Measurements from ENCODE around the gene TMEM63A.

Gene TMEM63A

DNA sequence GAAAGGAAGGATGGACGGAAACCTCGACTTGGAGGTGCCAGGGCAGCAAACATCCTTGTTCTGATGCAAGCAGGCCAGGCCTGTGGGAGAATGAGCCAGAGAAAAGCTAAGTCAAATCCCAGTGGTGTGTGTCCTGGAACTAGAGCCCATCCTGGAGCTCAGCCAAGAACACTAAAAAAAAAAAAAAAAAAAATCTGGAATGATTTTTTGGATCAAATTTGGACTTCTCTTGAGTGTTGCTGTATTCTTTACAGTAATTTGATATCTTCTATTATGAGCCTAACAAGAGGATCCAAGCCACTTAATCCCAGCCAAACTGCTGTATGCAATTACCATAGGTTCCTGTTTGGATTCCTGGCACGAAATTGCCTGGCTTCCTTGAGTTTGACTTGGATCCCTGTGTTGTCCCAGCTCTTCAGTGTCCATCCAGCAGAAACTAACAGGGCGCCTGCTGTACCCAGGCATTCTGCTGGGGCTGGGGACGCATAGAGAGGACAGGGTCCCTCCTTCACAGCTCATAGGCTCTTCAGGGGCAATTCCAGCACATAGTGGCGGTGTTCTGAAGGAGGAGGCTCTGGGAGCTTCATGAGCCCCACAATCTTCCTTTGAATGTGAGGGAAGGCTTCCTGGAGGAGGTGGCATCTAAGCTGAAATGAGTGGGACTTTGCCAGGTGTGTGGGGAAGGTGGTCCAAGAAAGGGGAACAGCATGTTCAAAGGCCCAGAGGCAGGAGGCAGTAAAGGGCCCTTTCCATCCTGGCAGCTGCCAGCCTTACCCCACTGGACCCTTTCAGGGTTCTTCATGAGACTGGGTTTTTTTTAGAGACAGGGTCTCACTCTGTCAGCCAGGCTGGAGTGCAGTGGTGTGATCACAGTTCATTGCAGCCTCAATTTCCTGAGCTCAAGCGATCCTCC is 47.5 kb downstream of the TMEM63A start:
- H3K27ac ChIP-seq (ENCODE audit: low read depth, low read length), result no peak overlapping the region
- H2AK5ac ChIP-seq (ENCODE audit: low read length), result no peak overlapping the region

DNA sequence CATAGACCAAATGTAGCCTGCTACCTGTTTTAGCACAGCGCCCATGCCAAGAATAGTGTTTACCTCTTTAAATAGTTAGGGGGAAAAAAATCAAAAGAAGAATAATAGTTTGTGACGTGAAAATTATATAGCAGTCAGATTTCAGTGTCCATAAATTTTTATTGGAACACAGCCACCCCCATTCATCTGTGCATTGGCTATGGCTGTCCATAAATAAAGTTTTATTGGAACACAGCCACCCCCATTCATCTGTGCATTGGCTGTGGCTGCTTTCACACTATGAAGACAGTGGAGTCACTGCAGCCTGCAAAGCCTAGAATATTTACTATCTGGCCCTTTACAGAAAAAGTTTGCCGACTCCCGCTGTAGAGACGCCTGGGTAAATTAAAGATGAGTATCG is 51.3 kb downstream of the TMEM63A start:
- no peaks in the 10 kb centered on the region for H3K27me3 ChIP-seq (ENCODE audit: insufficient read depth, low read length, poor library complexity)
- H2BK5ac ChIP-seq (ENCODE audit: low read length), result no peak overlapping the region
- no peak overlapping the region for H2BK15ac ChIP-seq (replicated peaks; ENCODE audit: low read depth)
- H2AK5ac ChIP-seq (ENCODE audit: low read length), result no peak overlapping the region
- no peak overlapping the region for H4K5ac ChIP-seq (ENCODE audit: low read length)
- no peak for DNase-seq
- no peak overlapping the region for H3K56ac ChIP-seq (ENCODE audit: low read length)
- no peak overlapping the region for H2BK120ac ChIP-seq (ENCODE audit: low read depth, low read length)
- H4K8ac ChIP-seq (ENCODE audit: low read depth, low read length), result no peak overlapping the region
- no peak overlapping the region for H3K18ac ChIP-seq (ENCODE audit: low read length)
- H3K4me2 ChIP-seq (ENCODE audit: low read length), result no peak overlapping the region
- H3K27ac ChIP-seq (ENCODE audit: low read depth, low read length), result no peak overlapping the region
- no peak overlapping the region for H3K9ac ChIP-seq (ENCODE audit: low read length)
- H3K4me3 ChIP-seq (ENCODE audit: low read length), result no peak overlapping the region
- H3K79me1 ChIP-seq (ENCODE audit: low read length), result peaks cover 5% of the 10 kb centered on the region
- H3K4ac ChIP-seq (ENCODE audit: low read depth, low read length), result no peak overlapping the region
- peaks cover 4% of the 10 kb centered on the region for H3K36me3 ChIP-seq (ENCODE audit: control insufficient read depth, insufficient read depth, low read length)
- peaks cover 1% of the 10 kb centered on the region for H3K4me1 ChIP-seq (ENCODE audit: control insufficient read depth, low read depth, low read length)
- peaks cover 6% of the 10 kb centered on the region for H3K79me2 ChIP-seq (ENCODE audit: control insufficient read depth, insufficient read depth, low read length)
- H3K23ac ChIP-seq (ENCODE audit: low read length), result no peak overlapping the region
- WGBS (ENCODE audit: extremely low coverage, insufficient coverage, low lambda C conversion rate), result no CpG with 5 or more reads among the region's 6 CpGs

More for the DNA sequence above, 47.5 kb downstream of the TMEM63A start:
- H3K4me3 ChIP-seq (ENCODE audit: low read length), result no peak overlapping the region
- no peak overlapping the region for H2BK15ac ChIP-seq (replicated peaks; ENCODE audit: low read depth)
- no CpG with 5 or more reads among the region's 7 CpGs for WGBS (ENCODE audit: extremely low coverage, insufficient coverage, low lambda C conversion rate)
- no peaks in the 10 kb centered on the region for H3K79me2 ChIP-seq (ENCODE audit: control insufficient read depth, insufficient read depth, low read length)
- H3K56ac ChIP-seq (ENCODE audit: low read length), result no peak overlapping the region
- peaks cover 9% of the 10 kb centered on the region for H3K36me3 ChIP-seq (ENCODE audit: control insufficient read depth, insufficient read depth, low read length)
- H3K4ac ChIP-seq (ENCODE audit: low read depth, low read length), result no peak overlapping the region
- H4K8ac ChIP-seq (ENCODE audit: low read depth, low read length), result no peak overlapping the region
- H3K23ac ChIP-seq (ENCODE audit: low read length), result no peak overlapping the region
- H4K5ac ChIP-seq (ENCODE audit: low read length), result no peak overlapping the region
- H3K4me2 ChIP-seq (ENCODE audit: low read length), result no peak overlapping the region
- H3K4me1 ChIP-seq (ENCODE audit: control insufficient read depth, low read depth, low read length), result no peaks in the 10 kb centered on the region
- no peak overlapping the region for H2BK120ac ChIP-seq (ENCODE audit: low read depth, low read length)
- no peak for DNase-seq
- H3K79me1 ChIP-seq (ENCODE audit: low read length), result no peaks in the 10 kb centered on the region
- no peak overlapping the region for H2BK5ac ChIP-seq (ENCODE audit: low read length)
- H3K9ac ChIP-seq (ENCODE audit: low read length), result no peak overlapping the region
- H3K18ac ChIP-seq (ENCODE audit: low read length), result no peak overlapping the region
- H3K27me3 ChIP-seq (ENCODE audit: insufficient read depth, low read length, poor library complexity), result no peaks in the 10 kb centered on the region

DNA sequence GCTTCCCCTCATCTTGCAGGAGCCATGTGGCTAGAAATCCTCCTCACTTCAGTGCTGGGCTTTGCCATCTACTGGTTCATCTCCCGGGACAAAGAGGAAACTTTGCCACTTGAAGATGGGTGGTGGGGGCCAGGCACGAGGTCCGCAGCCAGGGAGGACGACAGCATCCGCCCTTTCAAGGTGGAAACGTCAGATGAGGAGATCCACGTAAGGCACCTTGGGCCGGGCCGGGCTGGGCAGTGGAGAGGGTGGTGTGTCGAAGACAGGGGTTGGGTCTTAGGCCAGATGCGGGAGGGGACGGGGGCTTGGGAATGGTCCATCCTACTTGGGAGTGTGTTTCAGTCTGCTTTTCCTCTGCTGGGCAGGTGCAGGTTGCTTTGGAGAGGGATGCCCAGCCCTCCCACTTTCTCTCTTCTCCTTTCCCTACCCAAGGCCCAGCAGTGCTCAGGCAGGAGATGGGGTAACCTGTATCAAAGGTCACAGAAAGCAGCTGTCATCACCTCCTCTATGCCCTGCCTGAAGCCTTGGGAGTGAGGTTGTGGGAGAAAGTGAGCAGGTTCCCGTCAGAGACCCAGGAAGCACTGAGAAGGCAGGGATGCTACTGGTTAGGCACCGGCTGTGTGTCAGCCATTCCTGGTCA is 53.4 kb downstream of the TMEM63A start:
- Histone ChIP-seq H3K56ac (ENCODE audit: low read length) (no peak overlapping the region), H2BK15ac (replicated peaks; ENCODE audit: low read depth) (no peak overlapping the region), H3K23ac (ENCODE audit: low read length) (no peak overlapping the region), H4K8ac (ENCODE audit: low read depth, low read length) (no peak overlapping the region), H3K4ac (ENCODE audit: low read depth, low read length) (no peak overlapping the region), H3K18ac (ENCODE audit: low read length) (no peak overlapping the region), H4K5ac (ENCODE audit: low read length) (no peak overlapping the region), H2AK5ac (ENCODE audit: low read length) (no peak overlapping the region), H3K36me3 (ENCODE audit: control insufficient read depth, insufficient read depth, low read length) (peaks cover 4% of the 10 kb centered on the region), H2BK120ac (ENCODE audit: low read depth, low read length) (no peak overlapping the region), H3K9ac (ENCODE audit: low read length) (no peak overlapping the region), H3K79me1 (ENCODE audit: low read length) (peaks cover 18% of the 10 kb centered on the region), H2BK5ac (ENCODE audit: low read length) (no peak overlapping the region), H3K4me1 (ENCODE audit: control insufficient read depth, low read depth, low read length) (peaks cover 4% of the 10 kb centered on the region), H3K4me3 (ENCODE audit: low read length) (no peak overlapping the region), H3K27ac (ENCODE audit: low read depth, low read length) (no peak overlapping the region), H3K27me3 (ENCODE audit: insufficient read depth, low read length, poor library complexity) (no peaks in the 10 kb centered on the region), H3K79me2 (ENCODE audit: control insufficient read depth, insufficient read depth, low read length) (peaks cover 15% of the 10 kb centered on the region), H3K4me2 (ENCODE audit: low read length) (no peak overlapping the region)
- no peak for DNase-seq
- WGBS (ENCODE audit: extremely low coverage, insufficient coverage, low lambda C conversion rate), result no CpG with 5 or more reads among the region's 14 CpGs

GRCh38 chr1:225827076-225827475 is 55.1 kb downstream of the TMEM63A start:
- H3K36me3 ChIP-seq (ENCODE audit: control insufficient read depth, insufficient read depth, low read length), result peaks cover 3% of the 10 kb centered on the region
- peaks cover 4% of the 10 kb centered on the region for H3K4me1 ChIP-seq (ENCODE audit: control insufficient read depth, low read depth, low read length)
- peaks cover 25% of the 10 kb centered on the region for H3K79me1 ChIP-seq (ENCODE audit: low read length)
- H3K79me2 ChIP-seq (ENCODE audit: control insufficient read depth, insufficient read depth, low read length), result peaks cover 20% of the 10 kb centered on the region
- H3K56ac ChIP-seq (ENCODE audit: low read length), result no peak overlapping the region
- no peak overlapping the region for H3K4ac ChIP-seq (ENCODE audit: low read depth, low read length)
- no peak overlapping the region for H4K8ac ChIP-seq (ENCODE audit: low read depth, low read length)
- no CpG with 5 or more reads among the region's 8 CpGs for WGBS (ENCODE audit: extremely low coverage, insufficient coverage, low lambda C conversion rate)
- H2BK15ac ChIP-seq (replicated peaks; ENCODE audit: low read depth), result no peak overlapping the region
- H3K27ac ChIP-seq (ENCODE audit: low read depth, low read length), result no peak overlapping the region
- H4K5ac ChIP-seq (ENCODE audit: low read length), result no peak overlapping the region
- H3K18ac ChIP-seq (ENCODE audit: low read length), result no peak overlapping the region
- H2BK5ac ChIP-seq (ENCODE audit: low read length), result no peak overlapping the region
- H3K23ac ChIP-seq (ENCODE audit: low read length), result no peak overlapping the region
- no peak overlapping the region for H3K9ac ChIP-seq (ENCODE audit: low read length)
- no peak overlapping the region for H2AK5ac ChIP-seq (ENCODE audit: low read length)
- no peak overlapping the region for H3K4me2 ChIP-seq (ENCODE audit: low read length)
- H3K27me3 ChIP-seq (ENCODE audit: insufficient read depth, low read length, poor library complexity), result no peaks in the 10 kb centered on the region
- no peak overlapping the region for H2BK120ac ChIP-seq (ENCODE audit: low read depth, low read length)
- H3K4me3 ChIP-seq (ENCODE audit: low read length), result no peak overlapping the region
- no peak for DNase-seq

GRCh38 chr1:225825607-225826007 is 56.6 kb downstream of the TMEM63A start:
- Histone ChIP-seq H4K8ac (ENCODE audit: low read depth, low read length) (no peak overlapping the region), H2BK5ac (ENCODE audit: low read length) (no peak overlapping the region), H3K4me3 (ENCODE audit: low read length) (no peak overlapping the region), H3K9ac (ENCODE audit: low read length) (no peak overlapping the region), H2BK120ac (ENCODE audit: low read depth, low read length) (no peak overlapping the region), H3K56ac (ENCODE audit: low read length) (no peak overlapping the region), H3K4me1 (ENCODE audit: control insufficient read depth, low read depth, low read length) (peaks cover 4% of the 10 kb centered on the region), H3K23ac (ENCODE audit: low read length) (no peak overlapping the region), H3K27me3 (ENCODE audit: insufficient read depth, low read length, poor library complexity) (no peaks in the 10 kb centered on the region), H3K27ac (ENCODE audit: low read depth, low read length) (no peak overlapping the region), H3K79me1 (ENCODE audit: low read length) (peaks cover 27% of the 10 kb centered on the region), H2BK15ac (replicated peaks; ENCODE audit: low read depth) (no peak overlapping the region), H3K4me2 (ENCODE audit: low read length) (no peak overlapping the region), H3K18ac (ENCODE audit: low read length) (no peak overlapping the region), H4K5ac (ENCODE audit: low read length) (no peak overlapping the region), H2AK5ac (ENCODE audit: low read length) (no peak overlapping the region), H3K79me2 (ENCODE audit: control insufficient read depth, insufficient read depth, low read length) (peaks cover 20% of the 10 kb centered on the region), H3K36me3 (ENCODE audit: control insufficient read depth, insufficient read depth, low read length) (no peaks in the 10 kb centered on the region), H3K4ac (ENCODE audit: low read depth, low read length) (no peak overlapping the region)
- DNase-seq, result no peak
- no CpG with 5 or more reads among the region's 7 CpGs for WGBS (ENCODE audit: extremely low coverage, insufficient coverage, low lambda C conversion rate)

Data from mesendoderm (in vitro differentiated cells).